ENCODE results near the gene ATP8A2.

GRCh38 chr13:25848812-25849745, 477.3 kb downstream of the ATP8A2 start:
- TF ChIP-seq EZH2 (IDR thresholded peaks at IDR 0.05; ENCODE audit: insufficient read depth, low read length) (no peak), CTCF (IDR thresholded peaks at IDR 0.05; ENCODE audit: insufficient read depth, low read depth, low read length) (no peak)

All from astrocyte (in vitro differentiated cells and primary cell).